Measurements from ENCODE around the gene PTPRN2.

- TF ChIP-seq CTCF (IDR thresholded peaks at IDR 0.05), result no peak
- TF ChIP-seq POLR2AphosphoS5 (IDR thresholded peaks at IDR 0.05; ENCODE audit: low read depth, low read length), result no peak
- no peak for TF ChIP-seq SIN3A (IDR thresholded peaks at IDR 0.05; ENCODE audit: borderline replicate concordance, insufficient read depth, low read depth, low read length)
These were observed 492.9 kb downstream of the PTPRN2 start for GRCh38 chr7:158094671-158095226.
